Activated B cell treated with CpG ODN at 0.5 μM for 24 hours (primary cell): ENCODE data around the gene PIP5K1B. TPM values are rescaled to one million over a fixed set of nuclear protein-coding genes. Genes with fewer than 3 reads are reported as not detected.

Source experiments
- ATAC-seq: fragments of 200-7000 bp; cut with Tn5 transposase; one replicate; pipeline ENCODE4 v1.10.0; 2021; ENCODE audit warnings: low read depth, mild to moderate bottlenecking, moderate library complexity
- CTCF ChIA-PET: fragments of 350-600 bp; sonication (Branson Sonifier 250); formaldehyde crosslinking; loops from one replicate; lab custom pipeline; 2021; ENCODE audit warnings: antibody characterized with exemption; lab: Charles Lee
- POLR2A ChIA-PET: fragments of 350-600 bp; sonication (Branson Sonifier 250); formaldehyde crosslinking; loops from one replicate; lab custom pipeline; 2021; ENCODE audit warnings: antibody characterized with exemption; lab: Charles Lee
- DNase-seq: peaks from one replicate; pipeline ENCODE4 v3.0.0; 2022
- H3K27ac Mint-ChIP-seq: one replicate; pipeline ENCODE4 v1.8.0; 2020; ENCODE audit warnings: mixed read lengths
- H3K27me3 Mint-ChIP-seq: one replicate; pipeline ENCODE4 v1.8.0; 2021; ENCODE audit warnings: mixed read lengths
- H3K36me3 Mint-ChIP-seq: one replicate; pipeline ENCODE4 v1.8.0; 2021; ENCODE audit warnings: low read depth, mixed read lengths
- H3K4me1 Mint-ChIP-seq: one replicate; pipeline ENCODE4 v1.8.0; 2021; ENCODE audit warnings: mixed read lengths
- H3K4me3 Mint-ChIP-seq: one replicate; pipeline ENCODE4 v1.8.0; 2020; ENCODE audit warnings: mild to moderate bottlenecking, mixed read lengths
- H3K9me3 Mint-ChIP-seq: one replicate; pipeline ENCODE4 v1.8.0; 2020; ENCODE audit warnings: mixed read lengths
- intact Hi-C: fragments of 100-400 bp; cut with micrococcal nuclease; formaldehyde crosslinking; loops from one replicate; pipeline ENCODE4 v1.15.1; 2024
- total RNA-seq: library from RNA; stranded (reverse); gene quantifications from 2 replicates; pipeline ENCODE4 v1.2.3, GENCODE V29; 2022
- TF ChIP-seq, protein P1 (sequence below): fragments of 200-600 bp; IDR thresholded peaks from one replicate; pipeline ENCODE4 v1.8.0; 2022; ENCODE audit warnings: antibody characterized with exemption, mild to moderate bottlenecking

The PIP5K1B gene
- total RNA-seq, 1 donor from 2014 or later, result 22.0 TPM

DNA sequence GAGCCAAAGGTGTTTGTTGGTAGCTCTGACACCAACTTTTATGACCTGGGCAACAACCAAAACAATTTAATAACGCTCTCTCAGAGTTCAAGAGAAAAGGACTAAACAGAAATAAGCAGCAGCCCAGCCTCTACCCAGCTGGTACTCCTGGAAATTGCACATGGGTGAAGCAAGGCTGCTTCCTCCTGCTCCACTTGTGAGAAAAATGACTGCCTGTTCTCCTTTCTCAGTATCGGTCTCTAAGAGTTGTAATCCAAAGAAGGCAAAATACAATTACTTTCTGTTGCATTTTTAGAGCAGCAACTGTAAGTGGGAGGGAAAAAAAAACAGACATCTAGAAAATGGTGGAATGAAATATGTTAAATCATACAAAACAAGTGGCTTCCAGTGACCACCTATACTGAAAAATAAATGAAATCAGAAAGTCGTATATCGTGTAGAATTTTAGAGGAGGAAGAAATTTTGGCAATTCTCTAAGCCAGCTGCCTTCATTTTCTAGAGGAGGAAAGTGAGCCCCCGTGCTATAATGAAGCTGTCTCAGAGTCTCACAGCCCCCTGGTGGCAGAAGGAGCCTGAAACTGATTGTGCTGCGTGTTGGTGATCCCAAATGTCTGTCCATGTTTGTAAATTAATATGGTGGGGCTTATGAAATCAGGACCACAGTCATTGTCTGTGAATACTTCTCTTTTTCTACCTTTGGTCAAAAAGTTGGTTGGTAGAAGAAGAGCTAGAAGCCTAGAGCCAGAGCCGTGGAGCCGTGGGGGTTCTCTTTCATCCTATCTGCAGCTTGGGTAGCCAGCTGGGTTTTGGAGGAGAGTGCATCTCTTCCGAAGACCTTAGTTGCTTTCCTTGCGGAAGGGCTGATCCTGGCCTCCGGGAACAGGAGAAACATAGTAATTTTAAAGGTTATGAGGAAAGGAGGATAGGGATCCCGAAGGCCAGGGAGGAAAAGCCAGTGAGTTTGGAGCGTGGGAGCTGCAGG, 139.9 kb downstream of the PIP5K1B start:
- H3K27me3 Mint-ChIP-seq, result no peaks in the 10 kb centered on the region
- H3K36me3 Mint-ChIP-seq, result peaks cover 6% of the 10 kb centered on the region
- POLR2A ChIA-PET, result interaction anchor here (0.7 to 1.0 kb wide), 2 partner anchors 9 to 66 kb away, joined by 3 read pairs; a partner anchor contains a TSS
- TF ChIP-seq, protein P1, sequence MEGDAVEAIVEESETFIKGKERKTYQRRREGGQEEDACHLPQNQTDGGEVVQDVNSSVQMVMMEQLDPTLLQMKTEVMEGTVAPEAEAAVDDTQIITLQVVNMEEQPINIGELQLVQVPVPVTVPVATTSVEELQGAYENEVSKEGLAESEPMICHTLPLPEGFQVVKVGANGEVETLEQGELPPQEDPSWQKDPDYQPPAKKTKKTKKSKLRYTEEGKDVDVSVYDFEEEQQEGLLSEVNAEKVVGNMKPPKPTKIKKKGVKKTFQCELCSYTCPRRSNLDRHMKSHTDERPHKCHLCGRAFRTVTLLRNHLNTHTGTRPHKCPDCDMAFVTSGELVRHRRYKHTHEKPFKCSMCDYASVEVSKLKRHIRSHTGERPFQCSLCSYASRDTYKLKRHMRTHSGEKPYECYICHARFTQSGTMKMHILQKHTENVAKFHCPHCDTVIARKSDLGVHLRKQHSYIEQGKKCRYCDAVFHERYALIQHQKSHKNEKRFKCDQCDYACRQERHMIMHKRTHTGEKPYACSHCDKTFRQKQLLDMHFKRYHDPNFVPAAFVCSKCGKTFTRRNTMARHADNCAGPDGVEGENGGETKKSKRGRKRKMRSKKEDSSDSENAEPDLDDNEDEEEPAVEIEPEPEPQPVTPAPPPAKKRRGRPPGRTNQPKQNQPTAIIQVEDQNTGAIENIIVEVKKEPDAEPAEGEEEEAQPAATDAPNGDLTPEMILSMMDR, result peak; percentile 50
- H3K9me3 Mint-ChIP-seq, result no peaks in the 10 kb centered on the region
- DNase-seq (no peak), ATAC-seq (peak; percentile 57)
- H3K27ac Mint-ChIP-seq, result no peak overlapping the region
- H3K4me1 Mint-ChIP-seq, result peaks cover 21% of the 10 kb centered on the region
- no peak overlapping the region for H3K4me3 Mint-ChIP-seq
- intact Hi-C loops, result loop anchor here (1.0 to 5.0 kb wide), 8 partner anchors 48 to 261 kb away; partner anchors contain the start of gene PIP5K1B
- CTCF ChIA-PET, result interaction anchor here (0.8 to 2.4 kb wide), 20 partner anchors 36 to 285 kb away, joined by 3 to 23 read pairs (median 4); partner anchors contain the start of gene PIP5K1B

DNA sequence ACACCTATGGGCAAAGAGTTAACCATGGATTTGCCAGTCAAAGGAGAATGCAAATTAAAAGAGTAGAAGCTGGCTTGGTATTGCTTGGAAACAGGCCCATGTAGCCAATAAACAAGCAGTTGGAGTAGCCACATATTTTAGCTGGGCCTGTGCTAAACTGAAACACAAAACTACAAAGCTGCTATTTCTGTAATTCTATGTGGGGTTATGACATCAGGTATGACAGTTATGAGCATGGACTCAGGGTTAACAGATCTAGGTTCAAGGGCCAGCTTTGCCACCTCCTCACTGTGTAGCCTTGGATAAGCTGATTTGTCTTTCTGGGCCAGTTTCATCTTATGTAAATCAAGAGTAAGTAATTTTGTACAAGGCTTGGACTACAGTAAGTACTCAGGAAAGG, 142.7 kb downstream of the PIP5K1B start:
- ChIA-PET CTCF (interaction anchor here (0.7 to 1.7 kb wide), 3 partner anchors 10 to 267 kb away, joined by 3 to 6 read pairs (median 4); no protein-coding TSS in a partner anchor), POLR2A (no interaction called here)
- no peaks in the 10 kb centered on the region for H3K9me3 Mint-ChIP-seq
- ATAC-seq, result no peak
- DNase-seq, result no peak
- no peaks in the 10 kb centered on the region for H3K27me3 Mint-ChIP-seq
- H3K4me3 Mint-ChIP-seq, result no peak overlapping the region
- intact Hi-C loops, result loop anchor here (5.0 kb wide), 1 partner anchor 50 kb away; no protein-coding TSS in a partner anchor
- TF ChIP-seq, protein P1, result no peak
- H3K36me3 Mint-ChIP-seq, result peaks cover 18% of the 10 kb centered on the region
- no peak overlapping the region for H3K27ac Mint-ChIP-seq
- peaks cover 16% of the 10 kb centered on the region for H3K4me1 Mint-ChIP-seq

DNA sequence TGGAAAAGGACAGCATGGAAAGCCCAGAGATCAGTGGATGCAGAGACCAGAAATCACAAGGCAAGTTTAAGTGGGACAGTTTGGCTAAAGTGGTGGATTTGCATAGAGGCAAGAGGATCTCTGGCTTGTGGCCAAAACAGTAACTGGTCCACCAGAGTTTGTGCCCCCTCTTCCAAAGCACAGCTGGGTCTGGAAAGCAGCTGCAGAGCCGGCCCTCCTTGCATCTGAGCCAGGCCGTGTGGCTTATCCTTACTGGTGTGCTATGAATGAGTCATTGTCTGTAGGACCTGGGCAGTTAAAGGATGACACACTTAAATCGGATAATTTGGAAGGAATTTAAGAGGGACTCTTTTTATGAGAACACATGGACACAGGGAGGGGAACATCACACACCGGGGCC, 146.6 kb downstream of the PIP5K1B start:
- H3K36me3 Mint-ChIP-seq, result peaks cover 34% of the 10 kb centered on the region
- peaks cover 2% of the 10 kb centered on the region for H3K4me1 Mint-ChIP-seq
- ChIA-PET POLR2A (no interaction called here), CTCF (no interaction called here)
- peak overlapping the region; percentile 25 for H3K27ac Mint-ChIP-seq
- ATAC-seq (no peak), DNase-seq (no peak)
- H3K4me3 Mint-ChIP-seq, result no peak overlapping the region
- H3K27me3 Mint-ChIP-seq, result no peaks in the 10 kb centered on the region
- no peaks in the 10 kb centered on the region for H3K9me3 Mint-ChIP-seq
- intact Hi-C loops, result no loop called here
- TF ChIP-seq, protein P1, result no peak

DNA sequence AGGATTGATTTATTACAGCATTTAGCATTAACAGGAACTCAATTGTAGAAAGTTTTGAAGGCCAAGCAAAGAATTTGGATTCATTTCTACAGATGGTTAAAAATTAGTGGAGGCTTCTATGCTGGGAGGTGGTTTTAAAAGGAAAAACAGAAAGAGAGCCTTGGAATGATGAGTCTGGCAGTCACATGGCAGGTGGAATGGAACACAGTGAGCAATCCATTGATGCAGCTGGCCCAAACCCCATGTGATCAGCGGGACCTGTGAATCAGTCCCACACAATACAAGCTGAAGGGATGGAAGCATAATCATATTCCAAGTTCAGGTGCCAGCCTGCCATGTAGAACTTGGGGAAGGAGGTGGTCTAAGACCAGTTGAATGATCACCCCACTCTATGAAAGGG, 147.9 kb downstream of the PIP5K1B start:
- ChIA-PET CTCF (no interaction called here), POLR2A (no interaction called here)
- intact Hi-C loops, result no loop called here
- Mint-ChIP-seq H3K4me3 (no peak overlapping the region), H3K9me3 (no peaks in the 10 kb centered on the region), H3K27ac (peak overlapping the region; percentile 43), H3K36me3 (peaks cover 39% of the 10 kb centered on the region), H3K27me3 (no peaks in the 10 kb centered on the region), H3K4me1 (peaks cover 2% of the 10 kb centered on the region)
- DNase-seq, result no peak
- TF ChIP-seq, protein P1, result no peak
- ATAC-seq, result no peak

DNA sequence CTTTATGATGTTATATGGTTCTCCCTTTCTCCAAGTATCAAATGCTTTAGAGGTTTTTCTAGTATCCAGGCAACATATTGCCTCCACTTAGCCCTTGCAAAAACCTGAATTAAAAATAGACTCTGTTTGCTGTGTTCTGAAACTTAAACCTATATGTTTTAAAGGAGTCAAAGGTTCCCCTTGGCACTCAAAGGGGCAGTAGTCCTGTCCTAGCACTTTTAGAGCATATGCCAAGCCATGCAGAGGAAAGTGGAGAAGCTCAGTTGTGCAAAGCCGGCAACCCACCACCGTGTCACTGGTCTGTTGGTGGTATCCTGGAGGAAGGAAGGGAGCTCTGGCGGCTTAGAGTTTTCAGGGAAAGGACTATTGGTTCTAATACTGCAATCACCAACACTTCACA, 154.3 kb downstream of the PIP5K1B start:
- H3K27me3 Mint-ChIP-seq, result no peaks in the 10 kb centered on the region
- no peaks in the 10 kb centered on the region for H3K9me3 Mint-ChIP-seq
- H3K36me3 Mint-ChIP-seq, result peaks cover 34% of the 10 kb centered on the region
- ATAC-seq (no peak), DNase-seq (no peak)
- H3K4me3 Mint-ChIP-seq, result no peak overlapping the region
- peaks cover 2% of the 10 kb centered on the region for H3K4me1 Mint-ChIP-seq
- POLR2A ChIA-PET, result no interaction called here
- CTCF ChIA-PET, result no interaction called here
- intact Hi-C loops, result no loop called here
- no peak overlapping the region for H3K27ac Mint-ChIP-seq
- TF ChIP-seq, protein P1, result no peak
